GM23338 (cell line): Measurements from ENCODE around the gene DIP2C. TPM values are rescaled to one million over a fixed set of nuclear protein-coding genes. Genes with fewer than 3 reads are reported as not detected.

Source experiments
- ATAC-seq: fragments of 200-7000 bp; cut with Tn5 transposase; 3 replicates; pipeline ENCODE4 v1.9.1; 2020
- DNase-seq: peaks from one replicate; pipeline ENCODE4 v3.0.0-alpha.2; 2015; ENCODE audit warnings: low spot score
- H2AFZ ChIP-seq: fragments of 200-600 bp; sonication (generic); 2 replicates; pipeline ENCODE4 v1.8.0; 2016; ENCODE audit warnings: antibody characterized with exemption, mild to moderate bottlenecking, moderate library complexity
- H3F3A ChIP-seq: fragments of 200-600 bp; sonication (generic); replicated peaks from 2 replicates; pipeline ENCODE4 v1.8.0; 2017; ENCODE audit warnings: antibody characterized with exemption, mixed run types, low read depth
- H3K27ac ChIP-seq: fragments of 200-600 bp; sonication (generic); 2 replicates; pipeline ENCODE4 v1.6.1; 2016; ENCODE audit warnings: low read depth
- H3K27me3 ChIP-seq: fragments of 200-600 bp; sonication (generic); 2 replicates; pipeline ENCODE4 v1.8.0; 2016; ENCODE audit warnings: mild to moderate bottlenecking, mixed run types, moderate library complexity; ENCODE audit not compliant: insufficient read depth
- H3K36me3 ChIP-seq: fragments of 200-600 bp; sonication (generic); 2 replicates; pipeline ENCODE4 v1.8.0; 2016; ENCODE audit warnings: mild to moderate bottlenecking; ENCODE audit not compliant: insufficient read depth
- H3K4me1 ChIP-seq: fragments of 200-600 bp; sonication (generic); 2 replicates; pipeline ENCODE4 v1.8.0; 2016; ENCODE audit warnings: mild to moderate bottlenecking, moderate library complexity; ENCODE audit not compliant: insufficient read depth
- H3K4me2 ChIP-seq: fragments of 200-600 bp; sonication (generic); 2 replicates; pipeline ENCODE4 v1.7.1; 2017; ENCODE audit warnings: mixed run types
- H3K4me3 ChIP-seq: fragments of 200-600 bp; sonication (generic); 2 replicates; pipeline ENCODE4 v1.6.1; 2016; ENCODE audit warnings: mixed run types
- H3K79me2 ChIP-seq: fragments of 200-600 bp; sonication (generic); replicated peaks from 2 replicates; pipeline ENCODE4 v1.8.0; 2017; ENCODE audit warnings: mild to moderate bottlenecking; ENCODE audit not compliant: insufficient read depth
- H3K9me2 ChIP-seq: fragments of 200-600 bp; sonication (generic); 2 replicates; pipeline ENCODE4 v1.8.0; 2017; ENCODE audit not compliant: insufficient read depth
- H4K20me1 ChIP-seq: fragments of 200-600 bp; sonication (generic); replicated peaks from 2 replicates; pipeline ENCODE4 v1.8.0; 2017; ENCODE audit warnings: mild to moderate bottlenecking; ENCODE audit not compliant: insufficient read depth
- H3K27ac Mint-ChIP-seq: 2 replicates; pipeline ENCODE4 v1.8.0; 2020; ENCODE audit warnings: inconsistent platforms, mild to moderate bottlenecking, moderate library complexity, mixed read lengths
- H3K27me3 Mint-ChIP-seq: 3 replicates; pipeline ENCODE4 v1.8.0; 2022; ENCODE audit warnings: low read depth, mild to moderate bottlenecking, moderate library complexity, mixed read lengths, inconsistent platforms; ENCODE audit not compliant: insufficient read depth, poor library complexity
- H3K36me3 Mint-ChIP-seq: 3 replicates; pipeline ENCODE4 v1.8.0; 2021; ENCODE audit warnings: low read depth, mild to moderate bottlenecking, inconsistent platforms, moderate library complexity, mixed read lengths
- H3K4me1 Mint-ChIP-seq: 3 replicates; pipeline ENCODE4 v1.8.0; 2020; ENCODE audit warnings: mild to moderate bottlenecking, inconsistent platforms, mixed read lengths
- H3K4me3 Mint-ChIP-seq: 3 replicates; pipeline ENCODE4 v1.8.0; 2021; ENCODE audit warnings: moderate library complexity, mild to moderate bottlenecking, inconsistent platforms, mixed read lengths
- H3K9me3 Mint-ChIP-seq: 3 replicates; pipeline ENCODE4 v1.8.0; 2020; ENCODE audit warnings: moderate library complexity, mild to moderate bottlenecking, inconsistent platforms, mixed read lengths
- CREB1 ChIP-seq: fragments of 250-450 bp; sonication (Bioruptor Pico); IDR thresholded peaks from 2 replicates; pipeline ENCODE4 v1.5.0; 2020; ENCODE audit warnings: low read depth, mild to moderate bottlenecking, moderate library complexity
- JUNB ChIP-seq: IDR thresholded peaks from one replicate; pipeline ENCODE4 v1.6.1; 2016; ENCODE audit warnings: antibody characterized with exemption; ENCODE audit not compliant: unreplicated experiment
- POLR2AphosphoS5 ChIP-seq: IDR thresholded peaks from 2 replicates; pipeline ENCODE4 v1.6.1; 2016; ENCODE audit warnings: antibody characterized with exemption, low read depth
- polyA plus RNA-seq: library from polyadenylated mRNA; unstranded; fragments of >200 nt; fragmentation: Nextera tagmentation; extraction: Ambion mirVana; gene quantifications from 2 replicates; pipeline ENCODE4 v1.2.1, GENCODE V29; 2016
- total RNA-seq: library from RNA; depleted of rRNA; stranded (reverse); fragments of >200 nt; shearing (Covaris generic); gene quantifications from 2 replicates; pipeline ENCODE4 v1.2.3, GENCODE V29; 2014
- TF ChIP-seq, protein P1 (sequence below): IDR thresholded peaks from 2 replicates; pipeline ENCODE4 v1.6.1; 2016; ENCODE audit warnings: antibody characterized with exemption
- TF ChIP-seq, protein P2 (sequence below): IDR thresholded peaks from one replicate; pipeline ENCODE4 v1.6.1; 2018; ENCODE audit warnings: antibody characterized with exemption; ENCODE audit not compliant: unreplicated experiment
- TF ChIP-seq, protein P3 (sequence below): fragments of 250-450 bp; sonication (Bioruptor Pico); IDR thresholded peaks from 2 replicates; pipeline ENCODE4 v1.5.0; 2020; ENCODE audit warnings: mild to moderate bottlenecking, moderate library complexity
- TF ChIP-seq, protein P4 (sequence below), 2 experiments: fragments of 200-600 bp in 1 of 2; sonication (generic) in 1 of 2; conservative IDR thresholded peaks; 2 replicates each; pipeline versions ENCODE4 v1.5.1 to v1.6.1; 2016 to 2017; ENCODE audit warnings: antibody characterized with exemption in 2 of 2, low read depth in 2 of 2, mild to moderate bottlenecking in 2 of 2, moderate library complexity in 1 of 2

DIP2C gene
- total and polyA plus RNA-seq, 2 experiments from 2014 or later: 5.1 to 7.7 TPM

GRCh38 chr10:590721-591120, 98.7 kb downstream of the DIP2C start:
- no peaks in the 10 kb centered on the region for H3K9me3 Mint-ChIP-seq
- Histone ChIP-seq H3K79me2 (peaks cover 28% of the 10 kb centered on the region), H3F3A (no peaks in the 10 kb centered on the region), H3K4me2 (no peak overlapping the region), H4K20me1 (no peaks in the 10 kb centered on the region; the same call in 1 of the 2 replicates), H3K4me3 (no peak overlapping the region), H3K36me3 (no peaks in the 10 kb centered on the region), H2AFZ (no peak overlapping the region), H3K27ac (no peak overlapping the region), H3K9me2 (no peaks in the 10 kb centered on the region), H3K4me1 (no peaks in the 10 kb centered on the region), H3K27me3 (no peaks in the 10 kb centered on the region)
- H3K4me3 Mint-ChIP-seq: no peak overlapping the region
- no peak overlapping the region for H3K27ac Mint-ChIP-seq
- ATAC-seq (no peak), DNase-seq (no peak)
- H3K4me1 Mint-ChIP-seq: peaks cover 13% of the 10 kb centered on the region; the same call in 2 of the 3 replicates
- H3K27me3 Mint-ChIP-seq: peaks cover 10% of the 10 kb centered on the region
- H3K36me3 Mint-ChIP-seq: no peaks in the 10 kb centered on the region
- TF ChIP-seq, protein P1, sequence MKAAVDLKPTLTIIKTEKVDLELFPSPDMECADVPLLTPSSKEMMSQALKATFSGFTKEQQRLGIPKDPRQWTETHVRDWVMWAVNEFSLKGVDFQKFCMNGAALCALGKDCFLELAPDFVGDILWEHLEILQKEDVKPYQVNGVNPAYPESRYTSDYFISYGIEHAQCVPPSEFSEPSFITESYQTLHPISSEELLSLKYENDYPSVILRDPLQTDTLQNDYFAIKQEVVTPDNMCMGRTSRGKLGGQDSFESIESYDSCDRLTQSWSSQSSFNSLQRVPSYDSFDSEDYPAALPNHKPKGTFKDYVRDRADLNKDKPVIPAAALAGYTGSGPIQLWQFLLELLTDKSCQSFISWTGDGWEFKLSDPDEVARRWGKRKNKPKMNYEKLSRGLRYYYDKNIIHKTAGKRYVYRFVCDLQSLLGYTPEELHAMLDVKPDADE: no peak

DNA sequence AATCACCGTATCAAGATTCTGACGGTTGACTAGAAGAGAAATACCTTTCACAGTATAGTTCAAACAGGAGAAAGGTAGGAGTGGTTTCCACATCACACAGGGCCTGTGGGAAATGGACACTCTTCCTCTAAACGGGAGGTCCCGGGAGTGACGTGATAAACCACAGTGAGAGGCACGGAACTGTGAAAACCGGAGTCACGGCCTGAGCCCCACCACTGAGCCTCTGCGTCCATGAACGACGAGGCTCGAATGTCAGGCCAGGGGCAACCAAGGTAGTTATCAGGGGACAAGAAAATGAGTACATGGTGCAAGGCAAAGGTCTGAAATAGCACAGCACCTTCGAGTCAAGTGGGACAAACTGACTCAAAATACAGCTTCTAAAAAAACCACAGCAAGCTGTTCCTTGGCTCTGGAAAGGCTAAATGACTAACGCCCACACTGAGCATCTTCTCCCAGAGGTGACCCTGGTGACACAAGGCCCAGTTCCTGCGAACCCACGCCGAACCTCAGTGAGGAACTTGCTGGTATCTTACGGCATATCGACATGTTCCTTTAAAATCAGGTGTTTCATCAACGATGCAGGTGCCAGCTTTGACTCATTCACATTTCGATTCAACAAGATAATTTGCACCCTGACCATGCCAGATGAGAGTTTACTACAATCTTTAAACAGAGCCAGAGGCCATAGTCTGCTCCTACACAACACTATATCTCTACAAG, 99.3 kb downstream of the DIP2C start:
- TF ChIP-seq, protein P2, sequence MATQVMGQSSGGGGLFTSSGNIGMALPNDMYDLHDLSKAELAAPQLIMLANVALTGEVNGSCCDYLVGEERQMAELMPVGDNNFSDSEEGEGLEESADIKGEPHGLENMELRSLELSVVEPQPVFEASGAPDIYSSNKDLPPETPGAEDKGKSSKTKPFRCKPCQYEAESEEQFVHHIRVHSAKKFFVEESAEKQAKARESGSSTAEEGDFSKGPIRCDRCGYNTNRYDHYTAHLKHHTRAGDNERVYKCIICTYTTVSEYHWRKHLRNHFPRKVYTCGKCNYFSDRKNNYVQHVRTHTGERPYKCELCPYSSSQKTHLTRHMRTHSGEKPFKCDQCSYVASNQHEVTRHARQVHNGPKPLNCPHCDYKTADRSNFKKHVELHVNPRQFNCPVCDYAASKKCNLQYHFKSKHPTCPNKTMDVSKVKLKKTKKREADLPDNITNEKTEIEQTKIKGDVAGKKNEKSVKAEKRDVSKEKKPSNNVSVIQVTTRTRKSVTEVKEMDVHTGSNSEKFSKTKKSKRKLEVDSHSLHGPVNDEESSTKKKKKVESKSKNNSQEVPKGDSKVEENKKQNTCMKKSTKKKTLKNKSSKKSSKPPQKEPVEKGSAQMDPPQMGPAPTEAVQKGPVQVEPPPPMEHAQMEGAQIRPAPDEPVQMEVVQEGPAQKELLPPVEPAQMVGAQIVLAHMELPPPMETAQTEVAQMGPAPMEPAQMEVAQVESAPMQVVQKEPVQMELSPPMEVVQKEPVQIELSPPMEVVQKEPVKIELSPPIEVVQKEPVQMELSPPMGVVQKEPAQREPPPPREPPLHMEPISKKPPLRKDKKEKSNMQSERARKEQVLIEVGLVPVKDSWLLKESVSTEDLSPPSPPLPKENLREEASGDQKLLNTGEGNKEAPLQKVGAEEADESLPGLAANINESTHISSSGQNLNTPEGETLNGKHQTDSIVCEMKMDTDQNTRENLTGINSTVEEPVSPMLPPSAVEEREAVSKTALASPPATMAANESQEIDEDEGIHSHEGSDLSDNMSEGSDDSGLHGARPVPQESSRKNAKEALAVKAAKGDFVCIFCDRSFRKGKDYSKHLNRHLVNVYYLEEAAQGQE: no peak
- no peak for TF ChIP-seq POLR2AphosphoS5
- TF ChIP-seq, protein P3, sequence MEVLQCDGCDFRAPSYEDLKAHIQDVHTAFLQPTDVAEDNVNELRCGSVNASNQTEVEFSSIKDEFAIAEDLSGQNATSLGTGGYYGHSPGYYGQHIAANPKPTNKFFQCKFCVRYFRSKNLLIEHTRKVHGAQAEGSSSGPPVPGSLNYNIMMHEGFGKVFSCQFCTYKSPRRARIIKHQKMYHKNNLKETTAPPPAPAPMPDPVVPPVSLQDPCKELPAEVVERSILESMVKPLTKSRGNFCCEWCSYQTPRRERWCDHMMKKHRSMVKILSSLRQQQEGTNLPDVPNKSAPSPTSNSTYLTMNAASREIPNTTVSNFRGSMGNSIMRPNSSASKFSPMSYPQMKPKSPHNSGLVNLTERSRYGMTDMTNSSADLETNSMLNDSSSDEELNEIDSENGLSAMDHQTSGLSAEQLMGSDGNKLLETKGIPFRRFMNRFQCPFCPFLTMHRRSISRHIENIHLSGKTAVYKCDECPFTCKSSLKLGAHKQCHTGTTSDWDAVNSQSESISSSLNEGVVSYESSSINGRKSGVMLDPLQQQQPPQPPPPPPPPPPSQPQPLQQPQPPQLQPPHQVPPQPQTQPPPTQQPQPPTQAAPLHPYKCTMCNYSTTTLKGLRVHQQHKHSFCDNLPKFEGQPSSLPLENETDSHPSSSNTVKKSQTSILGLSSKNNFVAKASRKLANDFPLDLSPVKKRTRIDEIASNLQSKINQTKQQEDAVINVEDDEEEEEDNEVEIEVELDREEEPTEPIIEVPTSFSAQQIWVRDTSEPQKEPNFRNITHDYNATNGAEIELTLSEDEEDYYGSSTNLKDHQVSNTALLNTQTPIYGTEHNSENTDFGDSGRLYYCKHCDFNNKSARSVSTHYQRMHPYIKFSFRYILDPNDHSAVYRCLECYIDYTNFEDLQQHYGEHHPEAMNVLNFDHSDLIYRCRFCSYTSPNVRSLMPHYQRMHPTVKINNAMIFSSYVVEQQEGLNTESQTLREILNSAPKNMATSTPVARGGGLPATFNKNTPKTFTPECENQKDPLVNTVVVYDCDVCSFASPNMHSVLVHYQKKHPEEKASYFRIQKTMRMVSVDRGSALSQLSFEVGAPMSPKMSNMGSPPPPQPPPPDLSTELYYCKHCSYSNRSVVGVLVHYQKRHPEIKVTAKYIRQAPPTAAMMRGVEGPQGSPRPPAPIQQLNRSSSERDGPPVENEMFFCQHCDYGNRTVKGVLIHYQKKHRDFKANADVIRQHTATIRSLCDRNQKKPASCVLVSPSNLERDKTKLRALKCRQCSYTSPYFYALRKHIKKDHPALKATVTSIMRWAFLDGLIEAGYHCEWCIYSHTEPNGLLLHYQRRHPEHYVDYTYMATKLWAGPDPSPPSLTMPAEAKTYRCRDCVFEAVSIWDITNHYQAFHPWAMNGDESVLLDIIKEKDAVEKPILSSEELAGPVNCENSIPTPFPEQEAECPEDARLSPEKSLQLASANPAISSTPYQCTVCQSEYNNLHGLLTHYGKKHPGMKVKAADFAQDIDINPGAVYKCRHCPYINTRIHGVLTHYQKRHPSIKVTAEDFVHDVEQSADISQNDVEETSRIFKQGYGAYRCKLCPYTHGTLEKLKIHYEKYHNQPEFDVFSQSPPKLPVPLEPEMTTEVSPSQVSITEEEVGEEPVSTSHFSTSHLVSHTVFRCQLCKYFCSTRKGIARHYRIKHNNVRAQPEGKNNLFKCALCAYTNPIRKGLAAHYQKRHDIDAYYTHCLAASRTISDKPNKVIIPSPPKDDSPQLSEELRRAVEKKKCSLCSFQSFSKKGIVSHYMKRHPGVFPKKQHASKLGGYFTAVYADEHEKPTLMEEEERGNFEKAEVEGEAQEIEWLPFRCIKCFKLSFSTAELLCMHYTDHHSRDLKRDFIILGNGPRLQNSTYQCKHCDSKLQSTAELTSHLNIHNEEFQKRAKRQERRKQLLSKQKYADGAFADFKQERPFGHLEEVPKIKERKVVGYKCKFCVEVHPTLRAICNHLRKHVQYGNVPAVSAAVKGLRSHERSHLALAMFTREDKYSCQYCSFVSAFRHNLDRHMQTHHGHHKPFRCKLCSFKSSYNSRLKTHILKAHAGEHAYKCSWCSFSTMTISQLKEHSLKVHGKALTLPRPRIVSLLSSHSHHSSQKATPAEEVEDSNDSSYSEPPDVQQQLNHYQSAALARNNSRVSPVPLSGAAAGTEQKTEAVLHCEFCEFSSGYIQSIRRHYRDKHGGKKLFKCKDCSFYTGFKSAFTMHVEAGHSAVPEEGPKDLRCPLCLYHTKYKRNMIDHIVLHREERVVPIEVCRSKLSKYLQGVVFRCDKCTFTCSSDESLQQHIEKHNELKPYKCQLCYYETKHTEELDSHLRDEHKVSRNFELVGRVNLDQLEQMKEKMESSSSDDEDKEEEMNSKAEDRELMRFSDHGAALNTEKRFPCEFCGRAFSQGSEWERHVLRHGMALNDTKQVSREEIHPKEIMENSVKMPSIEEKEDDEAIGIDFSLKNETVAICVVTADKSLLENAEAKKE (CRISPR knock-in tag): no peak
- no peak for TF ChIP-seq CREB1 (CRISPR knock-in tag)
- TF ChIP-seq, protein P4, sequence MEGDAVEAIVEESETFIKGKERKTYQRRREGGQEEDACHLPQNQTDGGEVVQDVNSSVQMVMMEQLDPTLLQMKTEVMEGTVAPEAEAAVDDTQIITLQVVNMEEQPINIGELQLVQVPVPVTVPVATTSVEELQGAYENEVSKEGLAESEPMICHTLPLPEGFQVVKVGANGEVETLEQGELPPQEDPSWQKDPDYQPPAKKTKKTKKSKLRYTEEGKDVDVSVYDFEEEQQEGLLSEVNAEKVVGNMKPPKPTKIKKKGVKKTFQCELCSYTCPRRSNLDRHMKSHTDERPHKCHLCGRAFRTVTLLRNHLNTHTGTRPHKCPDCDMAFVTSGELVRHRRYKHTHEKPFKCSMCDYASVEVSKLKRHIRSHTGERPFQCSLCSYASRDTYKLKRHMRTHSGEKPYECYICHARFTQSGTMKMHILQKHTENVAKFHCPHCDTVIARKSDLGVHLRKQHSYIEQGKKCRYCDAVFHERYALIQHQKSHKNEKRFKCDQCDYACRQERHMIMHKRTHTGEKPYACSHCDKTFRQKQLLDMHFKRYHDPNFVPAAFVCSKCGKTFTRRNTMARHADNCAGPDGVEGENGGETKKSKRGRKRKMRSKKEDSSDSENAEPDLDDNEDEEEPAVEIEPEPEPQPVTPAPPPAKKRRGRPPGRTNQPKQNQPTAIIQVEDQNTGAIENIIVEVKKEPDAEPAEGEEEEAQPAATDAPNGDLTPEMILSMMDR (conservative IDR thresholded peaks at IDR 0.05; ENCODE audit: low read depth in 2 of 2): no peak
- no peak for TF ChIP-seq JUNB
- peaks cover 7% of the 10 kb centered on the region for H3K27me3 Mint-ChIP-seq
- Histone ChIP-seq H3K27ac (no peak overlapping the region), H3K36me3 (no peaks in the 10 kb centered on the region), H4K20me1 (no peaks in the 10 kb centered on the region; the same call in 1 of the 2 replicates), H3K4me3 (no peak overlapping the region), H3K9me2 (no peaks in the 10 kb centered on the region), H3K27me3 (no peaks in the 10 kb centered on the region), H2AFZ (no peak overlapping the region), H3K79me2 (peaks cover 26% of the 10 kb centered on the region), H3K4me1 (no peaks in the 10 kb centered on the region), H3K4me2 (no peak overlapping the region), H3F3A (no peaks in the 10 kb centered on the region)
- H3K4me3 Mint-ChIP-seq: no peak overlapping the region
- H3K27ac Mint-ChIP-seq: no peak overlapping the region
- H3K4me1 Mint-ChIP-seq: peaks cover 19% of the 10 kb centered on the region
- no peaks in the 10 kb centered on the region for H3K9me3 Mint-ChIP-seq
- DNase-seq: no peak
- no peak for ATAC-seq
- H3K36me3 Mint-ChIP-seq: no peaks in the 10 kb centered on the region
